ENCODE data around the gene CCDC181.
A peak's percentile ranks its signal among the peaks of the same experiment; 100 is the strongest.

Gene CCDC181

DNA sequence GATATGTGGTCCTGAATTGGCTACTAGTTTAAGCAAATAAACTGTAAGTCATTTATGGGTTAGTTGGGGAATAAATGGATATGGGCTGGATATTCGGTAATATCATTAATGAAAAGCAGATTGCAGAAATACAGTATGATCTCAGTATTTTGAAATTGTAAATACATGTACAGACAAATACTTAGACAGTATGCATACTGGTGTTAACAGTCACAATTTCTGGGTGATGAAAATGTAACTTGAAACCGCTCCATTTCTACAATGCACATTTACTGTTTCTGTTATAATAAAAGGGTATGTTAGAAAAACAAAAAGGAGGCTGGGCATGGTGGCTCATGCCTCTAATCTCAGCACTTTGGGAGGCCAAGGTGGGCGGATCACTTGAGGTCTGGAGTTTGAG, 31.3 kb downstream of the CCDC181 start:
- DNase-seq (ENCODE audit: low spot score): no peak

DNA sequence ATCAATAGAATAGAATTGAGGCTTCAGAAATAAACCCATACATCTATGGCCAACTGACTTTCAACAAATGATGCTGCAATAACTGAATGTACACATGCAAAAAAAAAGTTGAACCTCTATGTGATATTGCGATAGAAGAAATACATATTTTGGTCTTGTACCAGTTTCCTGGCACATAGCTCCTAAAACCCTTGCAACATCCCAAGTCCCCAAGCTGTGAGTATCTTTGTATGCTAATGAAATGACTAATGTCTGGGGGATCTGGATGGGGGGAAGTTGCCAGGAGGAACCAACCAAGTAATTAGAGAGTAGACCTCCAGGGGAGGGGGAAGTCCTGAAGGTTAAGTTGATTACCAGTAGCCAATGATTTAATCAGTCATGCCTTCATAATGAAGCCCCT, 34.9 kb downstream of the CCDC181 start:
- no peak for DNase-seq (ENCODE audit: low spot score)

DNA sequence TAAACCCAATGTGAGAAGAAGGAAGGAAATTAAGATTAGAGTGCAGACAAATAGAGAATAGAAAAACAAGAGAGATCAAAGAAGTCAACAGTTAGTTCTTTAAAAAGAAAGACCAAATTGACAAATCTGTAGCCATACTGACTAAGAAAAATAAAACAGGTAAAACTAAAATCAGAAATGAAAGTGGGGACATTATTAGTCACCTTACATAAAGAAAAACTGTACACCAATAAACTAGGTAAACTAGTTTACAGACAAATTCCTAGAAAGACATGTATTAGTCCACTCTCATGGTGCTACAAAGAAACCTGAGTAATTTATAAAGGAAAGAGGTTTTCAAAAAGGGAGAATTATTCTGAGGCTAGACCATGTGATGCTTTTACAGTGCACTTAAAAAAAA, 37.0 kb downstream of the CCDC181 start:
- DNase-seq (ENCODE audit: low spot score): no peak

DNA sequence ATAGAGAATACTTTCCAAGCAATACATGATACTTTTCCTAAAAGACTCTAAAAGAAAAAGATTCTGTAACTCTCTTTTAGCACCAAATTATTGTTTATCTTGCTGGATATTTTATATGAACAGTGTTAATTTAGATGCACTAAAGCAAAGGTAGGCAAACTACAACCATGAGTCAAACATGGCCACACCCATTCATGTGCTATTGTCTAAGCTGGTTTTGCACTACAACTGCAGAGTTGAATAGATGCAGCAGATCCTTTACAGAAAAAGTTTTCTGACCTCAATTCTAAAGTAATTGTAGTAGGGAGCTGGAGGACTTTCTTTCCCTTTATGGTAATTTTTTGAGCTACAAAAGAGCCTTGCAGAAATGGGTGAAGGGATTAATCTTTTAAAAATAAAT, 39.9 kb downstream of the CCDC181 start:
- no peak for DNase-seq (ENCODE audit: low spot score)

DNA sequence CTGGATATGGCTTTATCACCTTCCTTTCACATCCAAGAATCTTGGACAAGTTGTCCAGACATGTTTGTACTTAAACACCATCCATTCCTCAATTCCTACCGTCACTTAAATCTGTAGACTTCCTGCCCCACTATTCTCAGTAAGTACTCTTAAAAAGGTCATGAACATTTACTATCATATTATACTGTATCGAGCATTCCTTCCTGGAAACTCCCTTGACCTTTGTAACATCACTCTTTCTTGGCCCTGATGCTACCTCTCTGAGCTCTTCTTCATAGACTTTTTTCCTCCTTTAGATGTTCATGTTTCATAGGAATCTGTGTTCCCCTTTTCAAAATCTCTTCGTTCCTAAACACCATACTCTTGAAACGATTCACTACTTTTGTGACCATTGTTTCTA, 43.8 kb downstream of the CCDC181 start:
- no peak for DNase-seq (ENCODE audit: low spot score)

DNA sequence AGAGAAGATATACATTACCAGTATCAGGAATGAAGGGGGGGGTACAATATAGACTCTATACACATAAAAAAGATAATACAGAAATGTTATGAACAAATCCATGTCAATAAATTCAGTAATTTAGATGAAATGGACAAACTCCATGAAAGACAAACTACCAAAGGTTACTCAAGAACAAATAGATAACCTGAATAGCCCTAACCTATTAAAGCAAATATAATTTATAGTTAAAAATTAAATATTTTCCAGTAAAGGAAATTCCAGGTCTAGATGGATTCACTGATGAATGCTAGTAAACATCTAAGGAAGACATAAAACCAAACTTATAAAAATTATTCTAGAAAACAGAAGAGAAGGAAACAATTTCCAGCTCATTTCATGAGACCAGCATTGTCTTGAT, 46.1 kb downstream of the CCDC181 start:
- no peak for DNase-seq (ENCODE audit: low spot score)

DNA sequence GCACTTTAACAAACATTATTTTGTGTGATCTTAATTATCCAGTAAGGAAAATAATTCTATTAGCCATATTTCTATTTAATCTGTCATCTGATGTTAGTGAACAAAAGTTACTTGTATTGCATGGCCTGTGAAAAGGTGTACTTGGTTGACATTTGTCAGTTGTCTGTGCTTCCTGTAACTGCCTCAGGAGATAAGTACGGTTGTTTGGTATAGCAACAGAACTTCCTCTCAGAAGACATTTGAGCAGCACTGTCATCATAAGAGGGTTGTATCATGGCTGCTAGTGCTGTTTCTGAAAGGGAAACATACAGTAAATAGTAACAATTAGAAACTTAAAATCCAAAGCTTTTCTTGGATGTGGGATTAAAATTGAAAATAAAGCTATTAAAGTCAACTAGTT, 55.9 kb downstream of the CCDC181 start:
- peak; percentile 10 for DNase-seq (ENCODE audit: low spot score)

DNA sequence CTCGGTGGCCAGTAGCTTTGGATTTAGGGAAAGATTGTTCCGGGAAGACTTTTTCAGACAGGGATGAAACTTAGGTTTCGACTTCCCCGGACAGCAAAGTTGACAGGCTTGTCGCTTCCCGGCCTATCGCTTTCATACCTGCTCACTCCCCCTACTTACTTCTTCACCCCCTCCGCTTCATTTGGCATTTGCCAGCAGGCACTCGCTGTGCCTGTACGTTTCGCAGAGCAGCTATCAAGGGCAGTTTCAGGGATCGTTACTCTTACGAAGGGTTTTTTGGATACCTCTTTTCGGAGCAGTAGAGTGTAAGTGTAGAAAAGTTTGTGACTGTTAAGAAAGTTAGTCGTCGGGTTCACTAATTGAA, 58.9 kb downstream of the CCDC181 start:
- peak; percentile 20 for DNase-seq (ENCODE audit: low spot score)

DNA sequence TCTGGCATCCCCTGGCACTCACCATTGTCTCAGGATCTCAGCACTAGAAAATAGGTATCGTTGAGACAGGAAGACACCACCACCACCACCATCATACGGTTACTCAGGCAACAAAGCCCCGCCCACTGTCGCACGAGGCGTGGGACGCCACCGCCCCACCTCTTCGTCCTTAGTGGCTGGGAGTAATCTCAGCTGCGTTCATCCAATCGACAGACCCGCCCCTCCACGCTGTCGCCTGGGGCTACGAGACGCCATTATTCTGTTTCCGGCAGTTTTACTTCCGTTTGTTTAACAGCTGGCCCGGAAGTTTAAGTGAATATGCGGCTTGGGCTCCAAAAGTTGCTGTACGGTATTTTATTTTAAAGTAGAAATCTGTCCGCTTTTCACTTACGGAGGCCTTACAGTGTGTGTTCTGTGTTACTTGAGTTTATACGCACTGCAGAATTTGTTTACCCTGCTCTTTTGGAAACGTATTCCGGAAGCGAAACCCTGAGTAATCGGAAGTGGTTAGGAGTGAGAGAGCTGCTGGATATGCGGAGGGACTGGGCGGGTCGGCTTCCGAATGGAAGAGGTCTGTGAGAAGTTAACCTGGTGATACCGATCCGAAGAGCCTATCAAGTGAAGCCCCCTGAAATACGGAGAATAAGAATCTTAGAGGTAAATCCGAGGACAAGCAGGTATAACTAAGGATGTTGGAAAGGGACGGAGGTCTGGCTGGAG, 59.4 kb downstream of the CCDC181 start, which contains the start of the genes BLZF1 and NME7:
Gene BLZF1, plus strand, starts transcription at position 510 of the 720 bp plus-strand sequence. CDS start 1,328 bp downstream, outside the sequence.
Gene NME7, minus strand, starts transcription at position 112 of the 720 bp plus-strand sequence. Its CDS starts 87 bp downstream, at position 25.
- peak; percentile 97 for DNase-seq (ENCODE audit: low spot score)

DNA sequence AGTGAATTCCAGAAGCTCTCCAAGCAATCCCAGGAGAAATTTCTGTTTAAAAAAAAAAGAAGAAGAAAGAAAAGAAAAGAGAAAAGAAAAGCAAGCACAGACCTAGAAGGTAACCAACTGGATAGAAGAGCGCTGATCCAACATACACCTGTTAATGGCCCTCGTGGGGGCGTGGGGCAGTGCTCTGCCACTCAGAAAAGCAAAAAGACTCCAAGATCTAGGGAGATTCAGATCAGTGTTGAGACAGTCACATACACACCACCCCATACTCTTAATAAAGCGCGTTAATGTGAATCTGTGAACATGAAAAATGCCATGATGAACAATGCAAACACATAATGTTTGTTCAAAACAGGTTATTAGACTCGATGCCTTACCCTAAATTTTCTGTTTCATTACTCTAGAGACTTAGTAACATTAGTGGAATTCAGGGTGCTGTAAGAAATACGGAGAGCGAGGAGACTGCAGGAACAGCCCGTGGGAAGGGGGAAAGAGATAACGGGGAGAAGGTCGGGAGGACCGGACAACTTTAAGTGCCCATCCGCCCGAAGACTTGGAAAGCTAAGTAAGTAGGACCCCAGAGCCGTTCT, 60.1 kb downstream of the CCDC181 start:
- DNase-seq (ENCODE audit: low spot score): no peak

DNA sequence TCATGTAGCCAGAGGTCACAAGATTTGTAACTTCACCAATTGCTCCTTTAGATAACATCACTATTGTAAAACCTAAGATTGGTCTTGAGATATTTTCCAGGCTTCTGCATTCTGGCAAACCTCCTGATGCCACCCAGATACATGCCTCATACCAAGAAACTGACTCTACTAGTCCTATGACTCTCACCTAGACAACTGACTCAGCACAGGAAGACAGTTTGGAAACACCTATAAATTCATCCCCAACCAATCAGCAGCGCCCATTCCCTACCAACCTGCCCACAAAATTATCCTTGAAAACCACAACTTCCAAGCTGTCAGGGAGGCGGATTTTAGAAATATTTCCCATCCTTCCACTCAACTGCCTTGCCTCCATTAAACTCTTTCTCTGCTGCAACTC, 62.3 kb downstream of the CCDC181 start:
- DNase-seq (ENCODE audit: low spot score): no peak

DNA sequence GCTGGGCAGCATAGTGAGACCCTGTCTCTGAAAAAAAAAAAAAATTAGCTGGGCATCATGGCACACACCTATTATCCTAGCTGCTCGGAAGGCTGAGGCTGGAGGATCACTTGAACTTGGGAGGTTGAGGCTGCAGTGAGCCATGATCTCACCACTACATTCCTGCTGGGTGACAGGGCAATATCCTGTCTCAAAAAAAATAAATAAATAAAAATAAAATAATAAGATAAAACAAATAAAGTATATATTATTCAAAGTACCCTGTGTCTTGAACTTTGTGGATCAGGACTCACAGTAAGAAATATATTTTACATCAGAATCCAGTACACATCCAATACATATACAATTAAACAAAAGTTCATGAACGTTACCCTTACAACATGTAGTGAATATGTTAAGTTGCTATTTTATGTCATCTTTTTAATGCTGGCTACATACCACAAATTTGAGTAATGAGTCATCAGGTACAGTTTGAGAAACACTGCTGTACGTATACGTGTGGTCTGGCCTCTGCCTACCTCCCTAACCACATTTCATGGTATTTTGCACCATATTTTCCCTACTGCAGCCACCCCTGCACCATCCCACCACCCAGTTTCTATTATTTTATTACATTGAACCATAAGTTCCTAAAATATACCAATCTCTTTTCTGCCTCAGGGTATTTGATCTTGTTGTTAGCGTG, 64.1 kb downstream of the CCDC181 start:
- DNase-seq (ENCODE audit: low spot score): peak; percentile 35

DNA sequence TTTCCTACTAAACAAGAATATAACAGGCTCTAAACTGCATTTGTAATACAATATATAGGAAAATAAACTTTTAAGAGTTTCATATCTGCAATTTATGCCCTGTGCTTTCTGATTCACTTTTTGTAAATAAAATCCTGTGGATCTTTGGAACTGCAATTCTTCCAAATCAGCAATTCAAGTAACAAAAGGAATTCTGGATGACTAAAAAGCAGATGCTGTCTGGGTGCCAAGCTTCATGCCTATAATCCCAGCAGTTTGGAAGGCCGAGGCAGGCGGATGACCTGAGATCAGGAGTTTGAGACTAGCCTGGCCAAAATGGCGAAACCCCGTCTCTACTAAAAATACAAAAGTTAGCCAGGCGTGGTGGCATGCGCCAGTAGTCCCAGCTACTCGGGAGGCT, 66.0 kb downstream of the CCDC181 start:
- DNase-seq (ENCODE audit: low spot score): no peak

DNA sequence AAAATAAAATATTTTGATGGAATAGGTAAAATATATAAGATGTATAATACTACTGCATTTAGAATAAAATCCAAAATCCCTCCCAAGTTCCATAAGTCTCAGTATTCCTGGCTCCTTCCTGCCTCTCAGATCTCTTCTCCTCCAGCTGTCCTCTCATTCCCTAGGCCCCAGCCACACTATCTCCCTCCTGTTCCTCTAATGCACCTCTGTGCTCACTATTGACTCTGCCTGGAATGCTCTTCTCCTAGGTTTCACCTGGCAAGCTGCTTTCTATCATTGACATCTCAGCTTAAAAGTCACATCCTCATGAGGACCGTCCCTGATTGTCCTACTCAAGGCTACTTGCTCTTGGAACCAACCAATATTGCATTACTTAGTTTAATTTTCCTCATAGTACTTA, 66.9 kb downstream of the CCDC181 start:
- no peak for DNase-seq (ENCODE audit: low spot score)

DNA sequence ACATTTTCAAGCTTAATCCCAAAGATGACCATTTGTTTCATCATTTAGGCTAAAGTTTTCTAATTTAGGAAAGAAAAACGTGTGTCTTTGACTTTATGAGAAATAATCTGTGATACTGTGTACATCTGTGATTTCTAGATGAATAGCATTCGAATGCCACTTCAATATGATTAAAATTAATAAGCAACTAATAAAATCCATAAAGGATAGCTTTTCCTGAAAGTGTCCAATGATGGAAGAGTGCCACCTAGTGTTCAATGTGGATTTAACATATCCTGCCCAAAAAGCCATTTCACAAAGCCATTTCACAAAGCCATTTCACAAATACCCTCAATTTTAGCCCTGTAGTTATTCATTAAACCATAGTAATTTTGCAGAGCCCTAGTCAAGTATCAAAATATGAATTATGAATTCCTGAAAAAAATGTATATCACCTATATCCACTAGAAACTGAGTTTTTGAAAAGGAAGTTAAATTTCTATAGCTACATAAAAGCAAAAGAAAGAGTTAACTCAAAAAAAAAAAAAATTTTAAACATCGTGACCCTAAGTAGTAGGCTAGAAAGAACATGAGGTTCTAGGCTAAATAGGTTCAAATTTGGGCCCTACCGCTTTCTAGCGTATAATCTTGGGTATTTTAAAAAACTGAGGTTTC, 78.8 kb downstream of the CCDC181 start:
- DNase-seq (ENCODE audit: low spot score): peak; percentile 65

DNA sequence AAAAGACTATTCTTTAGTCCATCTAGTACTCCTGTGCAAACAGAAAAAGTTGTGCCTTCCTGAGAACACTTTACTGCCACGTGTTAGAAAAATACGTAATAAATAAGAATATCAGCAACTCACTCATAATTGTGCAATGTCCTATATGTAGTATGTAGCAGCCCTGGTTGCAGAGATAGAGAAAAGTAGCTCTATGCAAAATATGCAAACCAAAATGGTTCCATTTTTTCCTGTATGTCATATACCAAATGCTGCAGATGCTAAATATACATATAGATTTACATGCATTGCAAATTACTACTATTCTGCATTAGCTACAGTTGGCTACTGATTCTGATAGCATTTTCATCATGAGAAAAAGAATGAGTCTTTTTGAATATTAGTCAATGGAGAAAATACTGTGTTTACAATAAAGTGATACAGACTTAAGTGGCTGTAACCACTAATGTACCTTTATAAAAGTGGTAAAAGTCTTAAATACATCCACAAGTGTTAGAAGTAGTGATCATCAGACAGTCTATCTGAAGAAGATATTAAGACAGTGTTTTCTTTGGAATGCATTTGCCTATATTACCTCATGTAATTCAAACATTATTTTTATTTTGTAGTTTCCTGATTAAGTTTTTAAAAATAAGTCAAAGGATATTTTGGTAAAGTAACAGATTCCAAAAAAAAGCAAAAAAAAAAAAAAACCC, 79.4 kb downstream of the CCDC181 start:
- no peak for DNase-seq (ENCODE audit: low spot score)

DNA sequence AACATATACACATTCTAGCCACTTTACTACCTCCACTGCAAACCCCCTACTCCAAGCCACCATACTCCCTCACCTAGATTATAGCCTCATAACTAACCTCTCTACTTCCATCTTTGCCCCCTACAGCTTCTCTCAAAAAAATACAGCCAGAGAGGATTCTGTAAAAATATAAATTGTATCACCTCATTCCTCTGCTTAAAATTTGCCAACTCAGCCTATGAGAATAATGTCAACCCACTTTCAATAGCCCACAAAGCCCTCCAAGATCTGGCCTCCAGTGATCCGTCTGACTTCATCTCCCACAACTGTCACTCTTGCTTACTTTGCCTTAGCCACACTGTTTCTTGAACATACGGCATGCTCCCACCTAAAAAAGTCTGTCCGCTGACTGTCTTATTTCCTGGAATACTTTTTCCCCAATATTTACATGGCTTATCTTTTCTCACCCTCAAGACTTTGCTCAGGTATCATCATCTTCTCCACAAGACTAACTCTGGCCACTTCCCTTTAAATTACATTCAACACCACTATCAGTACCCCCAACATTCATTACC, 81.2 kb downstream of the CCDC181 start:
- no peak for DNase-seq (ENCODE audit: low spot score)

DNA sequence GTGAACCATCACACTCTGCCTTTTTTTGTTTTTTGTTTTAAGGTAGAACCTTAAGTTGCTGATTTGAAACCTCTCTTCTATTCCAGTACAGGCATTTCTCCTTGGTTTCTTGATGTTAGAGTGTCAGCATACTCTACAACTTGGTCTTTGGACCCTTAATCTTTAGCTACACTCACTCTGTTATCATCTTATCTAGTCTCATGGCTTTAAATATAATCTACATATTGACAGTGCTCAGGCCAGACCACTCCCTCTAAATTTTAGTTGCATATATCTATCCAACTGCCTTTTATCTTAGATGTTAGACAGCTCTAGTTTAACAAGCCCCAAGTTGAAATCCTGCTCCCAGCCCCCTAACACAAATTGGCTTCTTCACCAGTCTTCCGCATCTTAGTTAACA, 81.8 kb downstream of the CCDC181 start:
- no peak for DNase-seq (ENCODE audit: low spot score)

Measured in CD4-positive, alpha-beta T cell treated with Interleukin-15 for 4 hours (primary cell).